PC-3 (cell line): ENCODE data around the gene ELL2. TPM values are rescaled to one million over a fixed set of nuclear protein-coding genes. Genes with fewer than 3 reads are reported as not detected.

Experiments used
- ATAC-seq: fragments of 200-7000 bp; cut with Tn5 transposase; 2 replicates; pipeline ENCODE4 v1.9.1; 2020; ENCODE audit warnings: mild to moderate bottlenecking, moderate library complexity
- BruUV-seq: library from RNA; stranded (reverse); fragments of 400-500 nt; replicated peaks from 2 replicates; lab custom pipeline; 2021; lab: Mats Ljungman, UMichigan
- CTCF ChIA-PET: fragments of 300-600 bp; sonication (Branson Sonifier 250); formaldehyde crosslinking; loops from one replicate; lab custom pipeline; 2022; ENCODE audit warnings: antibody characterized with exemption; lab: Charles Lee
- POLR2A ChIA-PET: fragments of 300-600 bp; sonication (Branson Sonifier 250); formaldehyde crosslinking; loops from one replicate; lab custom pipeline; 2022; ENCODE audit warnings: antibody characterized with exemption; ENCODE audit not compliant: unreplicated experiment; lab: Charles Lee
- DNase-seq: peaks from one replicate; pipeline ENCODE4 v3.0.0-alpha.2; 2015
- H2AFZ ChIP-seq: fragments of 300-600 bp; sonication (generic); 2 replicates; pipeline ENCODE4 v1.6.0; 2016; ENCODE audit warnings: antibody characterized with exemption, low read length
- H3F3A ChIP-seq: fragments of 300-600 bp; sonication (generic); one replicate; pipeline ENCODE4 v1.6.0; 2017; ENCODE audit warnings: antibody characterized with exemption, low read length, control low read depth, mild to moderate bottlenecking; ENCODE audit not compliant: unreplicated experiment
- H3K27ac ChIP-seq: fragments of 300-600 bp; sonication (generic); 2 replicates; pipeline ENCODE4 v1.5.1; 2016; ENCODE audit warnings: mild to moderate bottlenecking, low read length
- H3K27me3 ChIP-seq: fragments of 300-600 bp; sonication (generic); 2 replicates; pipeline ENCODE4 v1.6.1; 2016; ENCODE audit warnings: low read length, mixed read lengths
- H3K36me3 ChIP-seq: fragments of 300-600 bp; sonication (generic); 2 replicates; pipeline ENCODE4 v1.6.1; 2016; ENCODE audit warnings: low read depth, mixed run types, low read length, mixed read lengths
- H3K4me1 ChIP-seq: fragments of 300-600 bp; sonication (generic); 2 replicates; pipeline ENCODE4 v1.5.1; 2016; ENCODE audit warnings: low read length; ENCODE audit not compliant: insufficient read depth
- H3K4me2 ChIP-seq: fragments of 300-600 bp; sonication (generic); 2 replicates; pipeline ENCODE4 v1.6.0; 2016; ENCODE audit warnings: low read length
- H3K4me3 ChIP-seq: fragments of 300-600 bp; sonication (generic); 2 replicates; pipeline ENCODE4 v1.5.1; 2016; ENCODE audit warnings: mild to moderate bottlenecking, low read length, mixed read lengths
- H3K79me2 ChIP-seq: fragments of 300-600 bp; sonication (generic); 2 replicates; pipeline ENCODE4 v1.6.1; 2017; ENCODE audit warnings: low read length, mixed read lengths
- H3K9ac ChIP-seq: fragments of 300-600 bp; sonication (generic); 2 replicates; pipeline ENCODE4 v1.6.0; 2016; ENCODE audit warnings: mild to moderate bottlenecking, low read length
- H3K9me2 ChIP-seq: fragments of 300-600 bp; sonication (generic); replicated peaks from 2 replicates; pipeline ENCODE4 v1.6.1; 2016; ENCODE audit warnings: mixed run types, low read length, mixed read lengths
- H3K9me3 ChIP-seq: fragments of 300-600 bp; sonication (generic); 2 replicates; pipeline ENCODE4 v1.6.1; 2016; ENCODE audit warnings: low read length, mixed read lengths
- H4K20me1 ChIP-seq: fragments of 300-600 bp; sonication (generic); 2 replicates; pipeline ENCODE4 v1.6.1; 2016; ENCODE audit warnings: low read length, mixed read lengths
- EZH2 ChIP-seq: fragments of 300-600 bp; sonication (generic); IDR thresholded peaks from one replicate; pipeline ENCODE4 v1.6.1; 2017; ENCODE audit warnings: antibody characterized with exemption, mild to moderate bottlenecking, low read length; ENCODE audit not compliant: unreplicated experiment
- EZH2phosphoT487 ChIP-seq: fragments of 300-600 bp; sonication (generic); IDR thresholded peaks from 2 replicates; pipeline ENCODE4 v1.6.1; 2018; ENCODE audit warnings: mild to moderate bottlenecking, antibody characterized with exemption, low read length, borderline replicate concordance
- intact Hi-C: fragments of 100-400 bp; cut with micrococcal nuclease; formaldehyde crosslinking; loops from 2 replicates; pipeline ENCODE4 v1.9.0; 2023
- total RNA-seq: library from RNA; depleted of rRNA; stranded (reverse); fragments of >200 nt; gene quantifications from 2 replicates; pipeline ENCODE4 v1.2.3, GENCODE V29; 2014
- TF ChIP-seq, protein P1 (sequence below): fragments of 300-600 bp; sonication (generic); conservative IDR thresholded peaks from 2 replicates; pipeline ENCODE4 v1.5.1; 2017; ENCODE audit warnings: antibody characterized with exemption, low read depth, mild to moderate bottlenecking, low read length

The ELL2 gene
- total RNA-seq, 1 experiment from 2014 or later = 72.2 TPM

DNA sequence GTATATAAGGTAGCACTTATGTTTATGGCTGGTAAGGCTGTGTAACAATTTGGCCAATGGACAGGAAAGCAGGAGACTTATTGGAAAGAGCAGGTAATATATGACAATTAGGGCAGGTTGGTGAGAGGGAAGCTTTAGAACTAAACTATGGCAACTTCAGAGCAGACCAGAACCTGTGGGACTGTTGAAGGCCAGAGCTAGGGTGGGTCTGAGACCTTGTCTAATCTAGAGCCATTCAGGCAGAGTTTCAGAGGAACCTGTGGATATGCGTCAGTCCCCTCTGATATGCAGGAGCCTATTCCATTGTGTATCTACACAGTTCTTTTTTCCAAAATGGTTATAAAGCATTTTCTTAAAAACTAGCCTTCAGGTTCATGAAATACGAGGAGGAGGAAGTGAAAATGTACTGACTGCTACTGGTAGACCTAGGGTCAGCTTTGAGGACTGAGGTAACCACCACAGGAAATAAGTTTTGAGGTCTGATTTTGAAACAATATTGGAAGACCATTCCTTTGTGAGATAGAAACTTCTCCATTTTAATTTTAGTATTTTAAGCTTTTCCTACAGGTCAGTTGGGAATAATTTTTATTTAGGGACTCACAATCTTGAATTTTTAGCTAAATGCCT lies 37.6 kb downstream of the ELL2 start:
- DNase-seq (no peak), ATAC-seq (no peak)
- Histone ChIP-seq H3K79me2 (peaks cover 81% of the 10 kb centered on the region), H3F3A (no peaks in the 10 kb centered on the region), H3K27me3 (no peaks in the 10 kb centered on the region), H3K9me2 (no peaks in the 10 kb centered on the region), H3K9me3 (no peaks in the 10 kb centered on the region), H3K27ac (no peak overlapping the region), H3K4me3 (no peak overlapping the region), H3K9ac (no peak overlapping the region), H3K4me2 (no peak overlapping the region), H3K36me3 (peaks cover 11% of the 10 kb centered on the region), H4K20me1 (peaks cover 17% of the 10 kb centered on the region; the same call in 1 of the 2 replicates), H3K4me1 (no peaks in the 10 kb centered on the region), H2AFZ (no peak overlapping the region)
- no TSS peak for BruUV-seq
- ChIA-PET CTCF (no interaction called here), POLR2A (no interaction called here)
- intact Hi-C loops = no loop called here
- TF ChIP-seq EZH2 (no peak), EZH2phosphoT487 (no peak)
- TF ChIP-seq, protein P1, sequence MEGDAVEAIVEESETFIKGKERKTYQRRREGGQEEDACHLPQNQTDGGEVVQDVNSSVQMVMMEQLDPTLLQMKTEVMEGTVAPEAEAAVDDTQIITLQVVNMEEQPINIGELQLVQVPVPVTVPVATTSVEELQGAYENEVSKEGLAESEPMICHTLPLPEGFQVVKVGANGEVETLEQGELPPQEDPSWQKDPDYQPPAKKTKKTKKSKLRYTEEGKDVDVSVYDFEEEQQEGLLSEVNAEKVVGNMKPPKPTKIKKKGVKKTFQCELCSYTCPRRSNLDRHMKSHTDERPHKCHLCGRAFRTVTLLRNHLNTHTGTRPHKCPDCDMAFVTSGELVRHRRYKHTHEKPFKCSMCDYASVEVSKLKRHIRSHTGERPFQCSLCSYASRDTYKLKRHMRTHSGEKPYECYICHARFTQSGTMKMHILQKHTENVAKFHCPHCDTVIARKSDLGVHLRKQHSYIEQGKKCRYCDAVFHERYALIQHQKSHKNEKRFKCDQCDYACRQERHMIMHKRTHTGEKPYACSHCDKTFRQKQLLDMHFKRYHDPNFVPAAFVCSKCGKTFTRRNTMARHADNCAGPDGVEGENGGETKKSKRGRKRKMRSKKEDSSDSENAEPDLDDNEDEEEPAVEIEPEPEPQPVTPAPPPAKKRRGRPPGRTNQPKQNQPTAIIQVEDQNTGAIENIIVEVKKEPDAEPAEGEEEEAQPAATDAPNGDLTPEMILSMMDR = no peak

DNA sequence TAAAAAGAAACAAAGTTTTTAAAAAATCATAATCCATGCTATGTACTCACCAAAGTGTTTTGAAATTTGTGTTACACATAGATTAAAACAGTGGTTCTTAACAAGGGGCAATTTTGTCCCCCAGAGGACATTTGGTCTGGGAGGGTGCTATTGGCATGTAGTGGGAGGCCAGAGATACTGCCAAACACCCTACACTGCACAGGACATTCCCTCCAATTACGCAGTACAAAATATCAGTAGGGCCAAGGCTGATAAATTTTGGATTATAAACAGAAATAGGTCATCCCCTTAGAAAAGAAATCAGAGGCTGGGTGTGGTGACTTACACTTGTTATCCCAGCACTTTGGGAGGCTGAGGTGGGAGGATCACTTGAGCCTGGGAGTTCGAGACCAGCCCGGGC lies 38.9 kb downstream of the ELL2 start:
- H3K4me1 ChIP-seq = no peaks in the 10 kb centered on the region
- no TSS peak for BruUV-seq
- H2AFZ ChIP-seq = no peak overlapping the region
- intact Hi-C loops = no loop called here
- ATAC-seq (no peak), DNase-seq (no peak)
- CTCF ChIA-PET = no interaction called here
- no peaks in the 10 kb centered on the region for H3K27me3 ChIP-seq
- H3K9me2 ChIP-seq = no peaks in the 10 kb centered on the region
- POLR2A ChIA-PET = no interaction called here
- no peak overlapping the region for H3K4me3 ChIP-seq
- H3K9me3 ChIP-seq = no peaks in the 10 kb centered on the region
- peaks cover 17% of the 10 kb centered on the region; the same call in 1 of the 2 replicates for H4K20me1 ChIP-seq
- no peak overlapping the region for H3K4me2 ChIP-seq
- H3K9ac ChIP-seq = no peak overlapping the region
- H3K27ac ChIP-seq = no peak overlapping the region
- TF ChIP-seq, protein P1 = no peak
- peaks cover 11% of the 10 kb centered on the region for H3K36me3 ChIP-seq
- H3F3A ChIP-seq = no peaks in the 10 kb centered on the region
- H3K79me2 ChIP-seq = peaks cover 90% of the 10 kb centered on the region

DNA sequence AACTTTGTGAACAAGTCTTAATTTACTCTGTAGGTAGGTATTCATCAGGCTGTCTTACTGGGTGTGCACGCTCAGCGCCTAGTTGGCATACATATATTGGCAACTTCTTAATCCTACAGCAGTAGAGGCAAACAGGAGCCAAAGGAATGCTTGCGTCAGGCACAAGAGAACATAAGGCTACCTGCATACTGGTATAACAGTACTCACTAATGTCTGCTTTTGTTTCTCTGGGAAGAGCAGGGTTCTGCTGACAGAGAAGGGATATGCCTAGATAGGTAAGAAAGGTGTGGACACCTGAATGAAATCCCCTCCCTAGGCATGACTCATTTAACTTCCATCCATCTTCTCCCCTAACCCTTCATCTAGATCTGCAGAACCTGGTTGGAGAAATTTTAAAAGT lies 40.1 kb downstream of the ELL2 start:
- no peak overlapping the region for H3K9ac ChIP-seq
- H3K27ac ChIP-seq = no peak overlapping the region
- intact Hi-C loops = no loop called here
- no peak for ATAC-seq
- no peak overlapping the region for H3K4me2 ChIP-seq
- H4K20me1 ChIP-seq = peaks cover 13% of the 10 kb centered on the region; the same call in 1 of the 2 replicates
- BruUV-seq = no TSS peak
- DNase-seq = no peak
- TF ChIP-seq EZH2 = no peak
- TF ChIP-seq, protein P1 = no peak
- H2AFZ ChIP-seq = no peak overlapping the region
- H3K9me3 ChIP-seq = no peaks in the 10 kb centered on the region
- peaks cover 6% of the 10 kb centered on the region for H3K36me3 ChIP-seq
- no peaks in the 10 kb centered on the region for H3F3A ChIP-seq
- H3K79me2 ChIP-seq = peaks cover 93% of the 10 kb centered on the region
- no peaks in the 10 kb centered on the region for H3K4me1 ChIP-seq
- CTCF ChIA-PET = no interaction called here
- no peak overlapping the region for H3K4me3 ChIP-seq
- no peaks in the 10 kb centered on the region for H3K27me3 ChIP-seq
- POLR2A ChIA-PET = no interaction called here
- H3K9me2 ChIP-seq = no peaks in the 10 kb centered on the region
